Neural crest cell (in vitro differentiated cells): ENCODE results near the gene PSORS1C1. TPM values are rescaled to one million over a fixed set of nuclear protein-coding genes. Genes with fewer than 3 reads are reported as not detected.

ENCODE experiments used
- DNase-seq: peaks from one replicate; pipeline ENCODE4 v3.0.0; 2021; ENCODE audit warnings: low read depth, mixed read lengths, low spot score
- H3K27ac Mint-ChIP-seq: one replicate; pipeline ENCODE4 v1.8.0; 2021; ENCODE audit warnings: mild to moderate bottlenecking, mixed read lengths; ENCODE audit not compliant: unreplicated experiment
- H3K27me3 Mint-ChIP-seq: 2 replicates; pipeline ENCODE4 v1.8.0; 2021; ENCODE audit warnings: low read depth, mild to moderate bottlenecking, mixed read lengths
- H3K36me3 Mint-ChIP-seq: 2 replicates; pipeline ENCODE4 v1.8.0; 2021; ENCODE audit warnings: low read depth, mild to moderate bottlenecking, mixed read lengths
- H3K4me1 Mint-ChIP-seq: 2 replicates; pipeline ENCODE4 v1.8.0; 2021; ENCODE audit warnings: mixed read lengths
- H3K4me3 Mint-ChIP-seq: one replicate; pipeline ENCODE4 v1.8.0; 2021; ENCODE audit warnings: mild to moderate bottlenecking, mixed read lengths
- H3K9me3 Mint-ChIP-seq: 2 replicates; pipeline ENCODE4 v1.8.0; 2021; ENCODE audit warnings: mixed read lengths
- total RNA-seq: library from RNA; stranded (reverse); gene quantifications from 2 replicates; pipeline ENCODE4 v1.2.1, GENCODE V29; 2021
- TF ChIP-seq, protein P1 (sequence below): fragments of 200-600 bp; sonication (generic); conservative IDR thresholded peaks from 2 replicates; pipeline ENCODE4 v1.5.0; 2021; ENCODE audit warnings: antibody characterized with exemption, mild to moderate bottlenecking

The PSORS1C1 gene
- total RNA-seq, 1 donor from 2014 or later = not detected

DNA sequence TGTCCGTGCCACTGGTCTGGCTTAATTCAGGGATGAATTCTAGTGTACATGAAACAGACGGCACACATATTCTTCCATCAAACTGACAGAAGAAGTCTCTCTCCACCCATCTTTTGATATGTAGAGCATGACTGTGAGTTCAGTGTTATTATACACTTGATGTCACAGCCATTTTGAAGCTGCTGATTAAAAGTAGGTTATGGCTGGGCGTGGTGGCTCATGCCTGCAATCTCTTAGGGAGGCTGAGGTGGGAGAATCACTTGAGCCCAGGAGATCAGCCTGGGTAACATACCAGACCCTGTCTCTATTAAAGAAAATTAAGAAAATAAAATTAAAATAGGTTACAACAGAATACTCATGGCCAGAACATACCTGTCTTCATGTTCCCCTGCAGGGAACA, 22.9 kb upstream of the PSORS1C1 start:
- Mint-ChIP-seq H3K4me3 (no peak overlapping the region), H3K27ac (no peak overlapping the region), H3K27me3 (no peaks in the 10 kb centered on the region), H3K36me3 (no peaks in the 10 kb centered on the region), H3K9me3 (no peaks in the 10 kb centered on the region), H3K4me1 (peaks cover 19% of the 10 kb centered on the region)
- no peak for DNase-seq
- TF ChIP-seq, protein P1, sequence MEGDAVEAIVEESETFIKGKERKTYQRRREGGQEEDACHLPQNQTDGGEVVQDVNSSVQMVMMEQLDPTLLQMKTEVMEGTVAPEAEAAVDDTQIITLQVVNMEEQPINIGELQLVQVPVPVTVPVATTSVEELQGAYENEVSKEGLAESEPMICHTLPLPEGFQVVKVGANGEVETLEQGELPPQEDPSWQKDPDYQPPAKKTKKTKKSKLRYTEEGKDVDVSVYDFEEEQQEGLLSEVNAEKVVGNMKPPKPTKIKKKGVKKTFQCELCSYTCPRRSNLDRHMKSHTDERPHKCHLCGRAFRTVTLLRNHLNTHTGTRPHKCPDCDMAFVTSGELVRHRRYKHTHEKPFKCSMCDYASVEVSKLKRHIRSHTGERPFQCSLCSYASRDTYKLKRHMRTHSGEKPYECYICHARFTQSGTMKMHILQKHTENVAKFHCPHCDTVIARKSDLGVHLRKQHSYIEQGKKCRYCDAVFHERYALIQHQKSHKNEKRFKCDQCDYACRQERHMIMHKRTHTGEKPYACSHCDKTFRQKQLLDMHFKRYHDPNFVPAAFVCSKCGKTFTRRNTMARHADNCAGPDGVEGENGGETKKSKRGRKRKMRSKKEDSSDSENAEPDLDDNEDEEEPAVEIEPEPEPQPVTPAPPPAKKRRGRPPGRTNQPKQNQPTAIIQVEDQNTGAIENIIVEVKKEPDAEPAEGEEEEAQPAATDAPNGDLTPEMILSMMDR = no peak

DNA sequence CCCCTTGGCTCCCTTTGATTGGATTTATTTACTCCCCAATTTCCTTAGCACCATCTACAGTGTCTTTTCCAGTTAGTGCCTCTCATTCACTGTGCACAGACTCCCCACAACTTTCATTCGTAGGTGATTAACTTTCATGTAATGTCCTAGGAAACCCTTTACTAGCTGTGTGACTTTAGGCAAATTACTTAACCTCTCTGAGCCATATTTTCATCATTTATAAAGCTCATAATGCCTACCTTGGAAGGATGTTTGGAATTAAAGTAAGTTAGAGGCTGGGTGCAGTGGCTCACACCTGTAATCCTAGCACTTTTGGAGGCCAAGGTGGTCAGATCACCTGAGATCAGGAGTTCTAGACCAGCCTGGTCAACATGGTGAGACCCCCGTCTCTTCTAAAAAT, 22.4 kb upstream of the PSORS1C1 start:
- TF ChIP-seq, protein P1 = no peak
- H3K9me3 Mint-ChIP-seq = no peaks in the 10 kb centered on the region
- H3K27ac Mint-ChIP-seq = no peak overlapping the region
- no peaks in the 10 kb centered on the region for H3K36me3 Mint-ChIP-seq
- H3K27me3 Mint-ChIP-seq = no peaks in the 10 kb centered on the region
- no peak overlapping the region for H3K4me3 Mint-ChIP-seq
- peaks cover 14% of the 10 kb centered on the region for H3K4me1 Mint-ChIP-seq
- DNase-seq = no peak

DNA sequence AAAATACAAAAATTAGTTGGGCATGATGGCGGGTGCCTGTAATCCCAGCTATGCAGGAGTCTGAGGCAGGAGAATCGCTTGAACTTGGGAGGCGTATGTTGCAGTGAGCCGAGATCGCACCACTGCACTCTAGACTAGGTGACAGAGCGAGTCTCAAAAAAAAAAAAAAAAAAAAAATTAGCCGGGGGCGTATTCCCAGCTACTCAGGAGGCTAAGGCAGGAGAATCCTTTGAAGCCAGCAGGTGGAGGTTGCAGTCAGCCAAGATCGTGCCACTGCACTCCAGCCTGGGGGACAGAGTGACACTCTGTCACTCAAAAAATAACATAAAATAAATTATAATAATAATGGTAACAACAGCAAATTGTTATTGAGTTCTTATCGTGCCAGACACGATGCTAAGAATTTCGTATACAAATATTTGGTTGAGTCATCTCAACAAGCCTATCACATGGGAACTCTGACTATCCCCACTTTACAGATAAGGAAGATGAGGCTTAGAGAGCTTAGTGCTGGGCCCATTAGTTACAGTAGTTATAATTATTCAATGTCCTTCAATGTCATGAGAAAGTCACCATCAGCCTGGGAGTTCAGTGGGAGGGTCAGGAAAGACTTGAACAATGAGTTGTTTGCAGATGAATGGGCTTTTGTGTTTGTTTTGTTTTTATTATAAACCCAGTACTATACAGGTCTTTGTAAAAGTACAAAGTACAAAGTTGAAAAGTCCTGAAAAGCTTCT, 21.7 kb upstream of the PSORS1C1 start:
- TF ChIP-seq, protein P1 = no peak
- Mint-ChIP-seq H3K9me3 (no peaks in the 10 kb centered on the region), H3K4me3 (no peak overlapping the region), H3K27me3 (no peaks in the 10 kb centered on the region), H3K27ac (no peak overlapping the region), H3K4me1 (peaks cover 9% of the 10 kb centered on the region), H3K36me3 (no peaks in the 10 kb centered on the region)
- no peak for DNase-seq

DNA sequence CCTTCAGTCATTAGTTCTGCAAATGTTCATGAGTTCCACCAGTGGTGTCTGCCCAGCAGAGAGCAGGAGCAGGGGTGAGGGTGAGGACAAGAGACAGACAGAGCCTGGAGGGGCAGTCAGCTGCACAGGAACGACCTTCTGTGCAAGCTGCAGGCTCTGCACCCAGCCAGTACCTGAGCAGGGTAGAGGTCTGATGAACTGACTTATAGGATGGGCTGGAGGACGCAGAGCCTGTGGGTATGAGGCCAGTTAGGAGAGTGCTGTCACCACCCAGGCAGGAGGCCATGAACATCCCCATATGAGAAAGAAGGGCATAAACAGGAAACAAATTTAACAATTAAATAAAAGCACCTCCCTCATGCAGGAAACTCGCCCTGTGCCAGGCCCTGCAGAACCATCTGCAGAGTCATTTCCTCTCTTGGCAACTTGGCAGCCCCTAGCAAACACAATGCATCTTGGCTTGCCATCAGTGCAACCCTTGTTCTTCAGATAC, 20.2 kb upstream of the PSORS1C1 start:
- Mint-ChIP-seq H3K27me3 (no peaks in the 10 kb centered on the region), H3K9me3 (no peaks in the 10 kb centered on the region), H3K36me3 (no peaks in the 10 kb centered on the region), H3K4me1 (peaks cover 9% of the 10 kb centered on the region), H3K27ac (no peak overlapping the region), H3K4me3 (no peak overlapping the region)
- TF ChIP-seq, protein P1 = no peak
- no peak for DNase-seq

DNA sequence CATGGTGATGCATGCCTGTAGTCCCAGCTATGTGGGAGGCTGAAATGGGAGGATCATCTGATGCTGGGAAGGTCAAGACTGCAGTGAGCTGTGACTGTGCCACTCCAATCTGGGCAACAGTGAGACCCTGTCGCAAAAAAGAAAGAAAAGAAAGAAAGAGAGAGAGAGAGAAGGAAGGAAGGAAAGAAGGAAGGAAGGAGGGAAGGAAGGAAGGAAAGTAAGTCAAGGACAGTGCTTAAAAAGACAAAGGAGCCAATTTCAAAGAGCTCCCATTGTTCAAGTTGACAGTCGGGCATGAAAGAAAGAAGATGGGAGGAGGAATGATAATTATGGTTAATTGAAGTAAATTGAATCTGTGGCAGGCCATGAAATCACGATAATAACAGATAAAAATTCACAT, 18.4 kb upstream of the PSORS1C1 start:
- Mint-ChIP-seq H3K4me1 (peaks cover 9% of the 10 kb centered on the region), H3K36me3 (no peaks in the 10 kb centered on the region), H3K9me3 (no peaks in the 10 kb centered on the region), H3K27me3 (no peaks in the 10 kb centered on the region), H3K4me3 (no peak overlapping the region), H3K27ac (no peak overlapping the region)
- DNase-seq = no peak
- TF ChIP-seq, protein P1 = no peak
